GM10248 (cell line): ENCODE results near the gene ICAM1.

ENCODE experiments used
- CTCF ChIA-PET: fragments of 300-600 bp; sonication (Branson Sonifier 250); formaldehyde crosslinking; extraction: SDS; loops from one replicate; lab custom pipeline; 2021; ENCODE audit warnings: antibody characterized with exemption; lab: Yijun Ruan, JAX
- POLR2A ChIA-PET: fragments of 350-650 bp; sonication (Branson Sonifier 250); formaldehyde crosslinking; extraction: SDS; loops from one replicate; lab custom pipeline; 2020; ENCODE audit warnings: antibody characterized with exemption; lab: Yijun Ruan, JAX
- DNase-seq: peaks from one replicate; pipeline ENCODE4 v3.0.0; 2012; ENCODE audit errors: extremely low spot score
- CTCF ChIP-seq: IDR thresholded peaks from 2 replicates; pipeline ENCODE4 v1.5.1; 2012; ENCODE audit warnings: mild to moderate bottlenecking, low read depth; ENCODE audit errors: extremely low read depth, missing control alignments, control extremely low read depth

The ICAM1 gene

DNA sequence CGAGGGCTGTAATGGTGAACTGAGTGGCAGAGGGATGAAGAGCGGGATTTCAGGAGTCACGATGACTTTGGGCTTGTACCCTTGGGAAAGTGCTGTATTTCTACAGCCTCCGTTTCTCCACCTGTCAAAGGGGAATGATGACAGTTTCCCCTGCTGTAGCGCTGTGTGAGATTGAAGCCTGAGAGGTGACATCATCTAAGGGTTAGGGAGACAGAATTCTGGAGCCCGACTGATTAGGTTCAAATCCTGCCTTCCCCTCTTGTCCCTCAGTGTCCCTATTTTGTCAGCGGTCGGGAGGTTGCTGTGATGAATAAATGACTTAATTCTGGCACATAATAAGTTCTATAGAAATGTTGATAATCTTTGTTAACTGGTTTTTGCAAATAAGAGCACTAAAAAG lies 18.2 kb upstream of the ICAM1 start:
- TF ChIP-seq CTCF = no peak
- no peak for DNase-seq
- CTCF ChIA-PET = interaction anchor here (1.3 kb wide), 1 partner anchor 163 kb away, joined by 4 read pairs; no protein-coding TSS in a partner anchor
- POLR2A ChIA-PET = interaction anchor here (2.1 kb wide), 1 partner anchor 18 kb away, joined by 7 read pairs; the partner anchor contains the start of gene ICAM1

DNA sequence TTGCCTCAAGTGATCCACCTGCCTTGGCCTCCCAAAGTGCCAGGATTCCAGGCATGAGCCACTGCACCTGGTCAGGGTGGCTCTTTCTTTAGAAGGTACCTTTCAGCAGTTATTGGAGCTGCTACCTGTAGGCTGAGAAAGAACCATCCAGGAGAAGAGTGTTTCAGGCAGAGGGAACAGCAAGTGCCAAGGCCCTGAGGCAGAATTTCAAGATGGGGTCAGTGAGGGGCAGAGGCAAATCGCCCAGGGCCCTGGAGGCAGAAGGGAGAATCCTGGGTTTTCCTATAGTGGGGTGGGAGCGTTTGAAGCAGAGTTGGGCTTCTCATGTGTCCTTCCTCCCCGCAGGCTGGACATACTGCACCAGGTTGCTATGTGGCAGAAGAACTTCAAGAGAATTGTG lies 16.7 kb upstream of the ICAM1 start:
- TF ChIP-seq CTCF = no peak
- no peak for DNase-seq
- POLR2A ChIA-PET = no interaction called here
- CTCF ChIA-PET = interaction anchor here (0.7 to 1.6 kb wide), 3 partner anchors 131 to 137 kb away, joined by 3 to 8 read pairs (median 6); no protein-coding TSS in a partner anchor

DNA sequence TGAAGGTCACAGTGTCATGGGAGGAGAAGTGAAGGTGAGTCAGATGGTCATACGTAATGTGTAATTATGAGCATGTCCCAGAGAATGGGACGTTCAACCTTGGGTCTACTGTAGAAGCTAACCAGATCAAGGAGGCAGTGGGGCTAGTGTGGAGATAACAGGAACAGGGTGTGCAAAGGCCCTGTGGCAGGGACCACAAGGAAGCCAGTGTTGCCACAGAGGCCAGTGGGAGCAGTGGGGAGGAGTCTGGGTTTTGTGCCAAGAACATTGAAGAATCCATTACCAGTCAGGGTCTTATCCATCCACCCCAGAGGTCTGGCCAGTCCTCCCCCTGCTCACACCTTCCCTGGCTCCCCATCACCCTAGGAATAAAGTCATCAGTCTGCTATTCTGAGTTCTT lies 15.6 kb upstream of the ICAM1 start:
- ChIA-PET CTCF (interaction anchor here (1.6 to 7.7 kb wide), 4 partner anchors 15 to 325 kb away, joined by 5 to 158 read pairs (median 68); partner anchors contain the start of gene ICAM1), POLR2A (no interaction called here)
- TF ChIP-seq CTCF = no peak
- no peak for DNase-seq

DNA sequence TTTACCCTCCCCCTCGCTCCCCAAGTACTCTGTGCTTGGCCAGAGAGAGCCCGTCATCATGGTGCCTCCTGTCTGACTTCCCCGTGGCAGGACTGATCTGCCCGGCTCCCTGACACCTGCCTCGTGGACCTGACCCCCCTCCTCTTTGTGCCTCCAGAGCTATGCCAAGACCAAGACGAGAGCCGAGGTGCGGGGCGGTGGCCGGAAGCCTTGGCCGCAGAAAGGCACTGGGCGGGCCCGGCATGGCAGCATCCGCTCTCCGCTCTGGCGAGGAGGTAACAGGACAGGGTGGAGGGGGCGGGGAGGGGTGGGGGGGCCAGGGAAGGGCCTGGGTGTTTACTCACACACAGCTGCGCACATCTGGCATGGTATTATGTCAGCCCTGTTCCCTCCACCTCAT lies 14.4 kb upstream of the ICAM1 start:
- ChIA-PET POLR2A (no interaction called here), CTCF (interaction anchor here (1.1 to 16.8 kb wide), 5 partner anchors 14 to 326 kb away, joined by 5 to 484 read pairs (median 127); partner anchors contain the start of genes ICAM1 and TYK2)
- TF ChIP-seq CTCF = no peak
- DNase-seq = no peak

DNA sequence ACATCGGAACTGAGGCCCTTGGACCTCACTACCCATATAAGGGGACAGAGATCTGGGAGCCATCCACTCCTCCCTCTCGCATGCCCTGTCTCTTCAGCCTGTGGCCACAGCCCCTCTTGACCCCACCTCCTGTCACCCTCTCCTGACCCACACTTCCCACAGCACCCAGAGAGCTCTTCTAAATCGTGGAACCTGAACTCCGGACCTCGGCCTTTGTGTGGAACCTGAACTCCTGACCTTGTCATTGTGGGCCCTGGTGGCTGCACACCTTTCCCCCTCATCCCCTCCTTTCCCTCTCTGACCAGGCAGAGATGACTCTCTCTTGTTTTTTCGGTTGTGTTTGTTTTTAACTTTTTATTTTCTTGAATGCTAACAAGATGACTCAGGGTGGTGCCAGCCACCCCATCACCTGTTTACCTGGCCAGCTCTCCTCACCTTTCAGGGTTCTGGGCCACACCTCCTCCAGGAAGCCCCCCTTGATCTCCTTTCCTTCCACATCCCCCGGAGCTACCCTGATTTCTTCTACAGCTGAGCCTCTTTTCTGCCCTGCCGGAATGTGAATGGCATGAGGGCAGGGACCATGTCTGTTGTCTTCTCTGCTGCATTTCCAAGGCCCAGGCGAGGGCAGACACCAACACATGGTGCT lies 13.8 kb upstream of the ICAM1 start:
- ChIA-PET POLR2A (no interaction called here), CTCF (interaction anchor here (1.0 to 16.8 kb wide), 5 partner anchors 13 to 167 kb away, joined by 3 to 484 read pairs (median 127); partner anchors contain the start of genes ICAM1 and TYK2)
- DNase-seq = no peak
- TF ChIP-seq CTCF = no peak

DNA sequence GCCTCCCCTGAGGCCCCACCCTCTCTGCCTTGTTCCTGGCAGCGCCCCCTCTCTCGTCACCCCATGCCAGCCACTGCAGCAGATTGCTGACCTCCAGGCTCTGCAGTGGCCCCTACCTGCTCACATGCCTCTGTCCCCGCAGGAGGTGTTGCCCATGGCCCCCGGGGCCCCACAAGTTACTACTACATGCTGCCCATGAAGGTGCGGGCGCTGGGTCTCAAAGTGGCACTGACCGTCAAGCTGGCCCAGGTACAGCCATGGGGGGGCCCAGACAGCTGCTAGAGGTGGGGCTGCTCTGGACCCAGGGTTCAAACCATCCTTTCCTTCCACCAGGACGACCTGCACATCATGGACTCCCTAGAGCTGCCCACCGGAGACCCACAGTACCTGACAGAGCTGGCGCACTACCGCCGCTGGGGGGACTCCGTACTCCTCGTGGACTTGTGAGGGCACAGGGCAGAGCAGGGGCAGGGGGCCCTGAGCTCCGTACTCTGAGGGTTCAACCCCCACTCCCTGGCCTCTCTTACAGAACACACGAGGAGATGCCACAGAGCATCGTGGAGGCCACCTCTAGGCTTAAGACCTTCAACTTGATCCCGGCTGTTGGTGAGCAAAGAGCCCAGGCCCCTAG lies 12.7 kb upstream of the ICAM1 start:
- ChIA-PET POLR2A (interaction anchor here (0.6 to 2.1 kb wide), 8 partner anchors 11 to 148 kb away, joined by 3 to 11 read pairs (median 5); partner anchors contain the start of genes ICAM1 and ICAM5), CTCF (interaction anchor here (0.6 to 16.8 kb wide), 43 partner anchors 9 to 326 kb away, joined by 3 to 484 read pairs (median 6); partner anchors contain the start of genes ANGPTL6, CDC37, ICAM1 and ICAM4)
- no peak for DNase-seq
- no peak for TF ChIP-seq CTCF
